GOT3 (cell line): ENCODE data around the gene ZRANB3.
"Not testable (repeated sequence)": the region's sequence is repeated elsewhere in the genome, so short reads cannot be mapped to it uniquely, and the experiment has no call there.

Experiments used
- DNase-seq: peaks from one replicate; lab custom pipeline; 2025; ENCODE audit warnings: mixed read lengths; lab: John Stamatoyannopoulos, UW

ZRANB3 gene

GRCh38 chr2:135485441-135485840 is 45.6 kb downstream of the ZRANB3 start:
- no peak for DNase-seq

- no peak for DNase-seq
Measured at GRCh38 chr2:135475128-135475527, 55.9 kb downstream of the ZRANB3 start.

- DNase-seq: no peak
Measured at GRCh38 chr2:135473567-135473966, 57.5 kb downstream of the ZRANB3 start.

- DNase-seq: no peak
Measured at GRCh38 chr2:135471106-135471505, 59.9 kb downstream of the ZRANB3 start.

- DNase-seq: no peak
Measured at GRCh38 chr2:135457279-135457678, 73.7 kb downstream of the ZRANB3 start.

- no peak for DNase-seq
Measured at GRCh38 chr2:135456835-135457234, 74.2 kb downstream of the ZRANB3 start.

- DNase-seq: no peak
Measured at GRCh38 chr2:135456431-135456830, 74.6 kb downstream of the ZRANB3 start.

- DNase-seq: no peak
Measured at GRCh38 chr2:135454608-135455007, 76.4 kb downstream of the ZRANB3 start.

GRCh38 chr2:135453027-135453426 is 78.0 kb downstream of the ZRANB3 start:
- DNase-seq: not testable (repeated sequence)

GRCh38 chr2:135451966-135452365 is 79.1 kb downstream of the ZRANB3 start:
- no peak for DNase-seq

GRCh38 chr2:135443013-135443412 is 88.0 kb downstream of the ZRANB3 start:
- not testable (repeated sequence) for DNase-seq

- DNase-seq: not testable (repeated sequence)
Measured at GRCh38 chr2:135435155-135435554, 95.9 kb downstream of the ZRANB3 start.

- DNase-seq: no peak
Measured at GRCh38 chr2:135424849-135425248, 106.2 kb downstream of the ZRANB3 start.

GRCh38 chr2:135422898-135423297 is 108.1 kb downstream of the ZRANB3 start:
- no peak for DNase-seq

GRCh38 chr2:135411646-135412045 is 119.4 kb downstream of the ZRANB3 start:
- no peak for DNase-seq

GRCh38 chr2:135409436-135409835 is 121.6 kb downstream of the ZRANB3 start:
- no peak for DNase-seq

- not testable (repeated sequence) for DNase-seq
Measured at GRCh38 chr2:135396259-135396658, 134.8 kb downstream of the ZRANB3 start.

- DNase-seq: no peak
Measured at GRCh38 chr2:135386993-135387392, 144.0 kb downstream of the ZRANB3 start.

GRCh38 chr2:135378591-135378990 is 152.4 kb downstream of the ZRANB3 start:
- no peak for DNase-seq

GRCh38 chr2:135373702-135374101 is 157.3 kb downstream of the ZRANB3 start:
- no peak for DNase-seq

- no peak for DNase-seq
Measured at GRCh38 chr2:135349941-135350340, 181.1 kb downstream of the ZRANB3 start.

- DNase-seq: not testable (repeated sequence)
Measured at GRCh38 chr2:135348096-135348704, 182.8 kb downstream of the ZRANB3 start.

GRCh38 chr2:135337071-135337470 is 193.9 kb downstream of the ZRANB3 start:
- DNase-seq: no peak

- no peak for DNase-seq
Measured at GRCh38 chr2:135335256-135335655, 195.8 kb downstream of the ZRANB3 start.
